ENCODE results near the gene CLSTN1. TPM values are rescaled to one million over a fixed set of nuclear protein-coding genes. Genes with fewer than 3 reads are reported as not detected.

CLSTN1 gene
- polyA plus RNA-seq, 1 experiment, result 34.3 TPM

- Histone ChIP-seq H3K4me3 (ENCODE audit: low read depth, low read length) (no peak overlapping the region), H3K27me3 (ENCODE audit: control insufficient read depth, insufficient read depth, low read length) (no peaks in the 10 kb centered on the region), H3K36me3 (ENCODE audit: control insufficient read depth, insufficient read depth, low read length) (peaks cover 49% of the 10 kb centered on the region)
- ChIA-PET CTCF (interaction anchor here (0.6 to 3.3 kb wide), 8 partner anchors 10 to 139 kb away, joined by 3 to 28 read pairs (median 4); no protein-coding TSS in a partner anchor), POLR2A (no interaction called here)
- TF ChIP-seq, protein P1, sequence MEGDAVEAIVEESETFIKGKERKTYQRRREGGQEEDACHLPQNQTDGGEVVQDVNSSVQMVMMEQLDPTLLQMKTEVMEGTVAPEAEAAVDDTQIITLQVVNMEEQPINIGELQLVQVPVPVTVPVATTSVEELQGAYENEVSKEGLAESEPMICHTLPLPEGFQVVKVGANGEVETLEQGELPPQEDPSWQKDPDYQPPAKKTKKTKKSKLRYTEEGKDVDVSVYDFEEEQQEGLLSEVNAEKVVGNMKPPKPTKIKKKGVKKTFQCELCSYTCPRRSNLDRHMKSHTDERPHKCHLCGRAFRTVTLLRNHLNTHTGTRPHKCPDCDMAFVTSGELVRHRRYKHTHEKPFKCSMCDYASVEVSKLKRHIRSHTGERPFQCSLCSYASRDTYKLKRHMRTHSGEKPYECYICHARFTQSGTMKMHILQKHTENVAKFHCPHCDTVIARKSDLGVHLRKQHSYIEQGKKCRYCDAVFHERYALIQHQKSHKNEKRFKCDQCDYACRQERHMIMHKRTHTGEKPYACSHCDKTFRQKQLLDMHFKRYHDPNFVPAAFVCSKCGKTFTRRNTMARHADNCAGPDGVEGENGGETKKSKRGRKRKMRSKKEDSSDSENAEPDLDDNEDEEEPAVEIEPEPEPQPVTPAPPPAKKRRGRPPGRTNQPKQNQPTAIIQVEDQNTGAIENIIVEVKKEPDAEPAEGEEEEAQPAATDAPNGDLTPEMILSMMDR (IDR thresholded peaks at IDR 0.05; ENCODE audit: insufficient read depth, low read depth, low read length), result no peak
- no peak for DNase-seq (ENCODE audit: low read depth)
Observed at GRCh38 chr1:9726406-9726805, 97.4 kb downstream of the CLSTN1 start.

GRCh38 chr1:9724706-9725476, 98.9 kb downstream of the CLSTN1 start:
- ChIA-PET POLR2A (no interaction called here), CTCF (interaction anchor here (0.6 to 3.3 kb wide), 13 partner anchors 8 to 143 kb away, joined by 3 to 28 read pairs (median 4); no protein-coding TSS in a partner anchor)
- no peak overlapping the region for H3K4me3 ChIP-seq (ENCODE audit: low read depth, low read length)
- TF ChIP-seq, protein P1 (IDR thresholded peaks at IDR 0.05; ENCODE audit: insufficient read depth, low read depth, low read length), result peak; percentile 92
- peaks cover 46% of the 10 kb centered on the region for H3K36me3 ChIP-seq (ENCODE audit: control insufficient read depth, insufficient read depth, low read length)
- H3K27me3 ChIP-seq (ENCODE audit: control insufficient read depth, insufficient read depth, low read length), result no peaks in the 10 kb centered on the region
- DNase-seq (ENCODE audit: low read depth), result no peak

DNA sequence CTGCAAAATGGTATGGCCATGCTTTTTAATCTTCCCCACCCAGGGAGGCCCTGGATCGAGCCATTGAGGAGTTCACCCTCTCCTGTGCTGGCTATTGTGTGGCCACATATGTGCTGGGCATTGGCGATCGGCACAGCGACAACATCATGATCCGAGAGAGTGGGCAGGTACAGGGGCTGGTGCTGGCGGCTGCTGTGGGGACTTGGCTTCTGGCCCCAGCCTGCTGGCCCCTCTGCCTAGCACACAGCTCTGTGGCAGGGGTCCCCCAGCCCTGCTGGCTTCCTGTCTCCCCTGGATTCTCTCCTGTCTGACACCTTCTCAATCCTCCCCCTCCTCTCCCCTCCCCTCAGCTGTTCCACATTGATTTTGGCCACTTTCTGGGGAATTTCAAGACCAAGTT, 99.8 kb downstream of the CLSTN1 start:
- Histone ChIP-seq H3K36me3 (ENCODE audit: control insufficient read depth, insufficient read depth, low read length) (peaks cover 48% of the 10 kb centered on the region), H3K27me3 (ENCODE audit: control insufficient read depth, insufficient read depth, low read length) (no peaks in the 10 kb centered on the region), H3K4me3 (ENCODE audit: low read depth, low read length) (no peak overlapping the region)
- CTCF ChIA-PET, result interaction anchor here (1.0 to 3.3 kb wide), 5 partner anchors 9 to 144 kb away, joined by 4 to 28 read pairs (median 5); no protein-coding TSS in a partner anchor
- POLR2A ChIA-PET, result no interaction called here
- TF ChIP-seq, protein P1 (IDR thresholded peaks at IDR 0.05; ENCODE audit: insufficient read depth, low read depth, low read length), result no peak
- no peak for DNase-seq (ENCODE audit: low read depth)

- ChIA-PET POLR2A (no interaction called here), CTCF (interaction anchor here (1.0 to 3.3 kb wide), 4 partner anchors 10 to 145 kb away, joined by 4 to 28 read pairs (median 6); no protein-coding TSS in a partner anchor)
- TF ChIP-seq, protein P1 (IDR thresholded peaks at IDR 0.05; ENCODE audit: insufficient read depth, low read depth, low read length), result no peak
- Histone ChIP-seq H3K4me3 (ENCODE audit: low read depth, low read length) (no peak overlapping the region), H3K27me3 (ENCODE audit: control insufficient read depth, insufficient read depth, low read length) (no peaks in the 10 kb centered on the region), H3K36me3 (ENCODE audit: control insufficient read depth, insufficient read depth, low read length) (peaks cover 52% of the 10 kb centered on the region)
- no peak for DNase-seq (ENCODE audit: low read depth)
Observed at GRCh38 chr1:9723068-9723805, 100.5 kb downstream of the CLSTN1 start.

- TF ChIP-seq, protein P1 (IDR thresholded peaks at IDR 0.05; ENCODE audit: insufficient read depth, low read depth, low read length), result no peak
- ChIA-PET POLR2A (no interaction called here), CTCF (interaction anchor here (0.6 to 2.3 kb wide), 7 partner anchors 8 to 146 kb away, joined by 3 to 11 read pairs (median 3); no protein-coding TSS in a partner anchor)
- DNase-seq (ENCODE audit: low read depth), result no peak
- no peaks in the 10 kb centered on the region for H3K27me3 ChIP-seq (ENCODE audit: control insufficient read depth, insufficient read depth, low read length)
- H3K4me3 ChIP-seq (ENCODE audit: low read depth, low read length), result no peak overlapping the region
- peaks cover 50% of the 10 kb centered on the region for H3K36me3 ChIP-seq (ENCODE audit: control insufficient read depth, insufficient read depth, low read length)
Observed at GRCh38 chr1:9722378-9722749, 101.4 kb downstream of the CLSTN1 start.
